ENCODE measurements around the gene RCVRN.

DNA sequence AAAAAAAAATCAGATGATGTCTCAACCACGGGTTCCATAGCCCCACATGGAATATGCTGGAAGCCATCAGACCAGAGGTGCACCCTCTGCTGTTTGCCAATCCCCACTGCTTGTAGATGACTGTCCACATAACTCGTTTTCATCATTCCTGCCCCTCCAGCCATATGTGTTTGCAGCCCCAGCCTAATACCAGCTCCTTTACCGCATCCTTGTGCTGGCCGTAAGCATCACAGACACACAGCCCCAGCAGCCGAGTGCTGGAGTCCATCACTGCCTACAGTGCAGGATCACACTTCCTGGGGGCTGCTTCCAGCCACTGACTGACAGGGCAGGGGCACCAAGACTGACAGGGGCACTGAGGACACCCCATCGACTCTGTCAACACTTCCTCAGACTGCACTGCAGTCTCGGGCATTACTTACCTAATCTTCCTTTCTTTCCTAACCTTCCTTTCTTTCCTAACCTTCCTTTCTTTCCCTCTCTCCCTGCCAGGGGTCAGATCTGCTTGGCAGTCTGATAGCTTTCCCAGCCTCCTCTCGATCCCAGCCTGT, 5.0 kb downstream of the RCVRN start:
- no peak for TF ChIP-seq CTCF (IDR thresholded peaks at IDR 0.05)
- no peak for TF ChIP-seq POLR2A (IDR thresholded peaks at IDR 0.05)

Data from lower leg skin (tissue), 3 donors.